Stimulated activated CD4-positive, alpha-beta T cell treated with anti-CD3 and anti-CD28 coated beads, Interleukin-1b, Interleukin-23, amount 100 ng/mL, for 48 hours (primary cell): ENCODE data around the gene EFCAB10.
A peak's percentile ranks its signal among the peaks of the same experiment; 100 is the strongest.

Experiments used
- DNase-seq: peaks from one replicate; pipeline ENCODE4 v3.0.0-alpha.2; 2020

Gene EFCAB10

DNA sequence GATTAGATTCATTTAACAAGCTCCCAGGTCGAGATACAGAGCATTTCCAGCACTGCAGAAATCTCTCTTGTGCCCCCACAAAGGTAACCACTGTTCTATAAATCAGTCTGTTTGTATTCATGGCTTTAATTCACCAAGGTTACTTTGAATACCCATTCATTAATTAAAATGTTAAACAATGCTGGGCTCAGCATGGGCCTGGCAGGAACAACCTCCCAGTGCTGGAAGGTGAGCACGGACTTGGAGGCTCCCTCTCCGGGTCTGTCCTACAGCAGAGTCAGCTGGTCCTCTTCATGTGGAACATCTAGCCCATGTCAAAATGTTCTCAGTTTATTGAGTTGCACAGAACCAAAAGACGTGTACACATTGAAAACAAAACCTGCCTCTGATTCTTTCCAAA is 15.6 kb upstream of the EFCAB10 start:
- no peak for DNase-seq

DNA sequence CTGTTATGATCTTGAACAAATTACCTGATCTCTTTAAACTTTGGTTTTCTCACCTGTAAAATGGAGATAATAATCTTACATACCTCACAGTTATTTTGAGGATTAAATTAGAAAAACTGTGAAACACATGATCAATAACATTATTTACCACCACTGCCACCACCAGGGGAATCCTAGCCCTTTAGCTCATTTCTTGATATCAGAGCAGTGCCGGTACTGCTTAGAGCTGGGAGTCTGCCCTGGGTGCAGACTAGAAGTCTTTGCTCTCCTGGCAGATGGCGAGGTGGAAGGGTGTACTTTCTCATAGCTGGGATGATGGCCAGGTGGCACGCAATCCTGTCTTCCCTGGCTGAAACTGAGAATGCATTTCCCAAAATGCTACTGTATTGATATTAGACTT is 12.7 kb upstream of the EFCAB10 start:
- no peak for DNase-seq

DNA sequence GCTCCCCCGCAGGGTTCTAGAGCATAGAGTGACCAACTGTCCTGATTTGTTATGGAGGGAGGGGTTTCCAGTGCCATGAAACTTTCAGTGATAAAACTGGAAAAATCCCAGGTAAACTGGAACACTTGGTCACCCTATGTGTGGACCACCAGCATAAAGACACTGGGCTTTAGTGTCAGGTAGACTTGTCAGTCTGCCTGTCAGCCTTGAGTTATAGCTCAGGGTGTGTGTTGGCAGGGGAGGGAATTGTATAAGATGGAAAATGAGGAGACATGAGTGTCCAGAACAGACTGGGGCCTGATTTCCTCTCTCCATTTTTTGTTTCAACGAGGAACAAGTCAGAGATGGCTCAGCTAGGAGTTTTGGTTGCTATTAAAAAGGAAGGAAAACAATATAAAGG is 10.2 kb upstream of the EFCAB10 start:
- no peak for DNase-seq

DNA sequence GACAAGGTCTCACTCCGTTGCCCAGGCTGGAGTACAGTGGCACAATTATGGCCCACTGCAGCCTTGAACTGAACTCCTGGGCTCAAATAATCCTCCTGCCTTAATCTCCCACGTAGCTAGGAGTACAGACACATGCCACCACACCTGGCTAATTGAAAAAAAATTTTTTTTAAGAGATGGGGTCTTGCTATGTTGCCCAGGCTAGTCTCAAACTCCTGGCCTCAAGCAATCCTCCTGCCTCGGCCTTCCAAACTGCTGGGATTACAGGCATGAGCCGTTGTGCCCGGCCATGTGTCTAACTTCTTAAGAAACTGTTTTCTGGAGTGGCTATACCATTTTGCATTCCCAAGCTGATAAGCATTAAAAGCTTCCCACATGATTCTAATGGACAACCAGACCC is 9.5 kb upstream of the EFCAB10 start:
- DNase-seq: no peak

DNA sequence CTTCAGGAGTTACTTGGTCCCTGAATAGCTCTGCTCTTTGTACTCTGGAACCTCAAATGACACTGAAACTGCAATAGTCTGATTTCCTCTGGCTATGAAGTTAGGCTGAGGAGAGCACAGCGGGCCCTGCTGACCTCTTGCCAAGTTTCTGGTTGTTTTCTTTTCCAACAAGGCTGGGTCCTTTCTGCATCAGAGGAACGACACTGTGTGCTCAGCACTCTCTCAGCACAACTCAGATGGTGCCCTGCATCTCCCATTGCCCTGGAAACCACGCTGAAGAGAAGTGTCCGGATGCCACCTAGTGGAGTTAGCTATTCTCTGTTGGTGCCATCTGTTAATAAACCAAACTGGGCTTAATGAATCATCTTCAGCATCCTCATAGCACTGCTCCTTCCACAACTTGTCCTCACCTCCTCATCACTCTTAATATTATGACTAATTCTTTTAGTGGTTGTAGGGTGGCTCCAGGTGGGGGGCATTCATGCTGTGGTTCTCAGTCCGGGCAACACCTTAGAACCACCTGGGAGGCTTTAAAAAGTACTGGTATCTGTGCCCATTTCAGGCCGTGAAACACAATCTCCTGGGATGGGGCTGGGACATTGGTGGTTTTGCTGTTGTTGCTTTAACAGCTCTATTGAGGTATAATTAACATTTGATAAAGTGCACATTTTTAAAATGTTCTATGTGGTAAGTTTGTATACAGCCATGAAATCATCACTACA is 8.2 kb upstream of the EFCAB10 start:
- DNase-seq: peak; percentile 60

DNA sequence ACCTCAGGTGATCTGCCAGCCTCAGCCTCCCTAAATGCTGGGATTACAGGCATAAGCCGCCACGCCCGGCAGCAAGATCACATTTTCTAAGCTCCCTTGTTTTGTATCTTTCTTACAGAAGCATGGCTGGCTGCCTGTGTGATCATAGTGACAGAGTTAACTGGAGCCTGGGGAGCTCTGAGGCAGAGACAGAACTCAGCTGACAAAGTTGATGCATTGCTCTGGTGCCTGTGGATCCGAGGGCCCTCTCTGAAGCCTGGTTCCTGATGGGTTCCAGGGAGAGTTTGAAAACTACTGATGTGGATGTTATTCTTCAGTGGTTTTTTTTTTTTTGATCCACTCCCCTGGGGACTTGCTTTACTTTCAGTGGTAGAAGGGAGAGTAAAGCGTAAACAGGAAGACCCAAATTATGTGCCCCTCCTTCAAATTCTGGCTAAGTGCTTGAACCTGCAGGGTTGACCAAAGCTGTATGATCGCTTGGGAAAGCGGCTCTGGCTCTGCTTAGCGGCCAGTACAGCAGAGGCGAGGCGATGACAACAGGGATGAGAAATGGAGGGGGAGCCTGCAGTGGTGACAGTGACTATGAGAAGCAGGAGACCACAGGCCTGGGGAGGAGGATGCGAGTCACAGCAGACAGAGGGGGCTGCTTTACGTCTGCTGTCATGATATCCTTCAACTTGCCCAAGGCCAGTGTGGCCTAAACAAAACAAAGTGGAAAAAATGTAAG is 6.8 kb upstream of the EFCAB10 start:
- no peak for DNase-seq

DNA sequence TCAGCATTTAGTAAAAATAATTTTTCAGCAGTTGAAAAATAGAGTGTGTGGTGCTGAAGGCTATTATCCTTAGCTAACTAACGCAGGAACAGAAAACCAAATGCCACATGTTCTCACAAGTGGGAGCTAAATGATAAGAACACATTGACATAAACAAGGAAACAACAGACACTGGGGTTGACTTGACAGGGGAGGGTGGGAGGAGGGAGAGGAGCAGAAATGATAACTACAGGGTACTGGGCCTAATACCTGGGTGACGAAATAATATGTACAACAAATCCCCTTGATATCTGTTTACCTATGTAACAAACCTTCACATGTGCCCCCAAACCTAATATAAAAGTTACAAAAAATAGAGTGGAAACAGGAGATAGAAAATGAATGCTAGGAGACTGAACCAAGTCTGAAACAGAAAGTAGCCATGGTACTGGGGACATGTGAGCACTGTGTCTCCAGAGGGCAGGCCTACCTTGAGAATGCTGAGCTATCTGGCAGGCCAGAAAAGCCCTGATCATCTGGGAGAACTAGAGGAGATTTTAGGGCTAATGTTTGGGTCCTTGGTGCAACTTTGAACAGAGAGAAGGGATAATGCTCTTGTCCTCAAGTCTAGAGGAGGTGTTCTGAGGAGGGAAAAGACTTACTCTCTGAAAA is 4.7 kb upstream of the EFCAB10 start:
- no peak for DNase-seq

DNA sequence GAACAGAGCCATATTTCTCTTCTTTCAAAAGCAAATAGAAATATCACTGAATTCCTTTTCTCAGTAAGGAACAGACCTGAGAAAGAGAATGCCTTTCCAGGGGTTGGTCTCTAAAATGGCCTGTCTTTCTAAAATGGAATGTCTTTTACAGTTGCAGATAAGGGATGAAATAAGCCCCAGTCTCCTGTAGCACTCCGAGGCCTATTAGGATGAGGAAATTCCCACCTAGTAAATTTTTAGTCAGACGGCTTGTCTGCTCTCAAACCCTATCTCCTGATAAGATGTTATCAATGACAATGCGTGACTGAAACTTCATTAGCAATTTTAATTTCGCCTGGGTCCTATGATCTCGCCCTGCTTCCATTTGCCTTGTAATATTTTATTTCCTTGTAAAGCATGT is 2.9 kb upstream of the EFCAB10 start:
- no peak for DNase-seq

DNA sequence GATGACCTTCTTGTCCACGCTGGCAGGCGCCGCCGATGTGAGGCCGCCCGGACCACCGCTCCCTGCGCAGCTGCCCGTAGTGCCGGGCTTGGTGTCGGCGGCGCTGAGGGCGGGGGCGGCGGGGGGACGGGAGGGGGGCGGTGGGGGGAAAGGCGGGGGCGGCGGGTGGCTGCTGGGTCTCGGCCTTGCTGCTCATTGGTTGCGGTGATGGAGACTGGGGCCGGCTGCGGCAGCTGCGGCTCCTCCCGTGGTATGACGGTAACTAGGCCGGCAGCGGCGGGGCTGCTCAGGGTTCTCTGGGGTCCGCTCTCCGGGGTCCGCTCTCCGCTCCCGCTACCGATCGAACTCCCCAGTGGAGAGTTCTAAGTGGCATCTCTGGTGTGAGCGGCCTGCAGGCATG is 1.8 kb upstream of the EFCAB10 start:
- no peak for DNase-seq

DNA sequence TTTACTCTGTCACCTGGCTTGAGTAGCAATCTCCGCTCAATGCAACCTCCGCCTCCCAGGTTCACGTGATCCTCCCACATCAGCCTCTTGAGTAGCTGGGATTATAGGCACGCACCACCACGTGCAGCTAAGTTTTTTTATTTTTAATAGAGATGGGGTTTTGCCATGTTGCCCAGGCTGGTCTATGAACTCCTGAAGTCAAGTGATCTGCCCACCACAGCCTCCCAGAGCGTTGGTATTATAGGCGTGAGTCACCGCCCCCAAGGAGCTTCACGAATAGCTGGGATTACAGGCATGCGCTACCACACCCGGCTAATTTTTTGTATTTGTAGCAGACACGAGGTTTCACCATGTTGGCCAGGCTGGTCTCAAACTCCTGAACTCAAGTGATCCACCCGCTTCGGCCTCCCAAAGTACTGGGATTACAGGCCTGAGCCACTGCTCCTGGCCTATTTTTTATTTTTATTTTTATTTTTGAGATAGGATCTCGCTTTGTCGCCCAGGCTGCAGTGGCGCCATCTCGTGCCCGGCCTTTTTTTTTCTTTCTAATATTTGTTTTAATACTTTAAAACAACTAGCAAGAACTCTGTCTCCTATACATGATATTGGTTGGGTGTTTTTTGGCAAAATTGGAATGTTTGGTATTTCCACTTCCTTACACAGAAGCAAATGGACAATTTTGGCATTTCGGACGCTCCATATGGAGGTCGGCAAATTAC is 1.1 kb downstream of the EFCAB10 start:
- no peak for DNase-seq

DNA sequence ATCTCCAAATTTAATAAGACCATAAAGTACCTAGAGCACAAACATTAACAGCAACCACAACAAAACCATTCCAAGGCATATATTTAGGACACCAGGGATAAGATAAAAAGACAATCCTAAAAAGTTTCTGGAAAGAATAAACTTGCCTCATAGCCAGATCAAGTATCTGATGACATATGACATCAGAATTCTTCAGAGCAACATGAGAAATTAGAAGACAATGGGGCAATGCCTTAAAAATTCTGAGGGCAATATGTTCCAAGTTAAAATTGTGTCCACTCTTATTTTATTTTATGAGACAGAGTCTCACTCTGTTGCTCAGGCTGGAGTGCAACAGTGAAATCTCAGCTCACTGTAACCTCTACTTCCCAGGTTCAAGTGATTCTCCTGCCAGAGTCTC is 2.8 kb downstream of the EFCAB10 start:
- no peak for DNase-seq

DNA sequence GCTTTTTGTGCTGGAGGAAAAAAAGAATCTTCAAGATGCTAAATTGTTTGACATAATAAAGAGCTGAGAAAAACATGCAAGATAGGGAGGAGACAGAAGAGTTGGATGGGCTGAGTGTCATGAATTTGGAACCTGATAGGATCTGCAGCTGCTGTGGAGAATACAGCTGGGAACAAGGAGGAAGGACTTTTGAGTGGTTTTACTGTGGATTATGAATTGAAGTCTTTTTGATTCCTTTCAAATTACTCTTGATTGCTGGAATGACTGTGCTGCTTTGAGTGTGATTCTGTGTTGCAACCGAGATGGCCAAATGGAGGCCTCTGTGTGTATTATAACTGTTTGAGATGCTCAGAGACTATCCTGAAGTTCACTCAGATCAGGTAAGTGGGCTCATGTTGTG is 4.0 kb downstream of the EFCAB10 start:
- DNase-seq: no peak

DNA sequence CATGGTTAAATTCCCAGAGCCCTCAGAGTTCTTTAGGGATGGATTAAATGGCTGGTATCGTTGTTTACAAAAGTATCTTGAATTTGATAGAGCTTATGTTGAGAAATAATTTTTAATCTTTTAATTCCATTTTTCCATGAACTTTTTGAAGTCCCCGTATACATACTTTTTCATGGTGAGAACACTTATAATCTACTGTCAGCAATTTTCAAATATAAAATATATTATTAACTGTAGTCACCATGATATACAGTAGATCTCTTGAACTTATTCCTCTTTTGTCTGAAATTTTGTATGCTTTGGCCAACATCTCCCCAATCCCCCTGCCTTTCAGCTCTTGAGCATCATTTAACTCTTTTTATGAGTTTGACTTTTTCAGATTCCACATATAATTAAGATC is 9.4 kb downstream of the EFCAB10 start:
- DNase-seq: no peak

DNA sequence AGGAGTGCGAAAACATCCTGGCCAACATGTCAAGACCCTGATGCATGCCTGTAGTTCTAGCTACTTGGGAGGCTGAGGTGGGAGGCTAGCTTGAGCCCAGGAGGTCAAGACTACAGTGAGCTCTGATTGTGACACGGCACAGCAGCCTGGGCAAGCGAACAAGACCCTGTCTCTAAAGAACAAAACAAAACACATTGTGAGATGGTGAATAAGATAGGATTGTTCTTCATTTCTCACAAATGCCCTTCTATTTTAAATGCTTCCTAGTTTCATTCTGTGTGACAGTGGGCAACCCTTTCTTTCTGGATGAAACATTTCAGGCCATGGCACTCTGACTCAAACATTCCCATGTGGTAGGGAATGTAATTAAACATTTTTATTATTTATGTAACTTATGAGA is 13.5 kb downstream of the EFCAB10 start:
- no peak for DNase-seq

DNA sequence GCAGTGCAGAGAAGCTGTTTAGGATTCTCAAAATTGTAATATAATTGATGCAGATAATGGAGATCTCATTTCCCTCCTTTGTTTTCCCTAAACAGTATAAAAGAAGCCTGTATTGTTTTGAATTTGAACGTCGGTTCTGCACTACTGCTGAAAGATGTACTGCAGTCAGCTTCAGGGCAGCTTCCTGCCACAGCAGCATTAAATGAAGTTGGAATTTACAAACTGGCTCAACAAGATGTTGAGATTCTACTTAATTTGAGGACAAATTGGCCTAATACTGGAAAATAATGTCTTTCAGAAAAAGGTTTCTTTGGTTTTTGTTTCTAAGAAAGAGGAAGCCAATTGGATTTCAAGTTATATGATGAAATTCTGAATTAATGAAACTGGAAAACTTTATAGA is 14.3 kb downstream of the EFCAB10 start:
- DNase-seq: no peak

DNA sequence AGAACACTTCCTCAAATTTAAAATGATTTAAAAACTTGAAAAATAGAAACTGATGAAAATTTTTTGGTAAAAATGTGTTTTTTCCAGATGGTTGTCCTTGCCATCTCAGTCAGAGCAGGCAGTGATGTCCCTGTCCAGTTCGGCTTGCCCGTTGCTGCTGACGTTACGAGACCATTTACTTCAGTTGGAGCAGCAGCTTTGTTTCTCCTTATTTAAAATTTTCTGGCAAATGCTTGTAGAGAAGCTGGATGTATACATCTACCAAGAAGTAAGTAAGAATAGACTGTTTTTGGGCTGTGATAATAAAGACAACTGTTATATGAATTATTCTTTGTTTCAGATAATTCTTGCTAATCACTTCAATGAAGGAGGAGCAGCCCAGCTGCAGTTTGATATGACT is 16.1 kb downstream of the EFCAB10 start:
- no peak for DNase-seq

DNA sequence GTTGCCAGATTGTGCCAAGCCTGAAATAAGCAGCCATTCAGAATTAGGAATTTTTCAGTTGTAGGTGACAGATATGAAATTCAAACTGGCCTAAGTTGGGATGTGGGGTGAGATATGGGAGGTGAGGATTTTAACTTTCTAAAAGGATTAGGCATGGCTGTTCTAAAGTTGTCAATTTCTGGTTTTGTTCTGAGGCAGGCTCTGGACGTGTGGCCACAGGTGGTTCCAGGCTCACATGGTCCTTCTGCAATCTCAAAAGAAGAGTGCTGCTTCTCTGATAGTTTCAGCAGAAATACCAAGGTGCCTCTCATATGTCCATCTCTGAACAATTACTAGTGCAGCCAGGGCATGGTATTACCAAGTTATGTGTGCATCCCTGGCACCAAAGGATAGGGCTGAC is 21.4 kb downstream of the EFCAB10 start:
- DNase-seq: no peak

DNA sequence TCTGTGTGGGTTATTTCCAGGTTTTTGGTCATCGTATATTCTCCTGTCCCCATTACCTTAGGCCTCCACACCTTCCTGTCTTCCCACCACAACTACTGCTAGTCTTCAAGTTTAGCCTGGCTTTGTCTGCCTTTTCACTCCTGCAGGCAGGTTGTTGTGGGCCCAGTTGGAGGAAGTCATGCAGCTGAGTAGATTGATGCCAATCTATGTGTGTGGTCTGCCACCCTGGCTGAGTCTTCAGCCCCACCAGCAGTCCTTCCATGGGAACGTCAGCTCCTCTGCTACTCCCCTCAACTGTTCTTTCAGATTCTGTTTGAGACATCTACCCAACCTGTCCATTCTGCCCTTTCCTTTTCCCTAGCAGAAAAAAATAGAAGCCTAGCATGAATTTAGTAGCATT is 43.0 kb downstream of the EFCAB10 start:
- DNase-seq: no peak

DNA sequence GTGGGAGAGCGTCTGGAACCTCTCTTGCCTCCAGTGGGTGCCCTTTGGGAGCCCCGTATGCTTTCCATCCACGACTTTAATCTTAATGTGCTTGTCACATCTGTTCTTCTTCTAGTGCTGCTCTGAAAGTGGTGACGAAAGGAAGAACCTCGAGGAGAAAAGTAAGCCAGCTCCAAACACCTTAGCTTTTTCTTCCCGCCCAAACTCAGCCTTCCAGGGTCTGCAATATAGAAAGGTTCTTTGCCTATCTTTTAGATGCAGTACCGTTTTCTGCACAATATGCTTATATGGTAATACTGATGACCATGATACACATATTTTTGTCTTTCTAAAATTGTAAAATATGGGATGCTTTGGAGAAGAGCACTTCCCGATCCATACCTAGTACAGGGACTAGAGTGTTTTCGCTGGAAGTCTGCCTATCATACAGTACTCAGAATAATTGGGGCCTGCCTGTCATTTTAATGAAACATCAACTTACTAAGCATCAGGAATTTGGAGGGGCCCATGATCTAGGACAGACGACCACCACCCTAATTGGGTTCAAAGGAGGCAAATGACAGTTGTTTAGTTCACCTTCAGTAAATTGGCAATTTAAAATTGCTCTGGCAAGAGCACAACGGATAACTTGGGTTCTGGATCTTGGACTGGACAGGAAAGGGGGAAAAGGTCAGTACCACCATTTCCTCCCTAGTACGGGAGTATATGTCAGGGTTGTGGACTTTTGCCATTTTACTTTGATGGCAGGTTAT is 48.4 kb downstream of the EFCAB10 start:
- DNase-seq: no peak

DNA sequence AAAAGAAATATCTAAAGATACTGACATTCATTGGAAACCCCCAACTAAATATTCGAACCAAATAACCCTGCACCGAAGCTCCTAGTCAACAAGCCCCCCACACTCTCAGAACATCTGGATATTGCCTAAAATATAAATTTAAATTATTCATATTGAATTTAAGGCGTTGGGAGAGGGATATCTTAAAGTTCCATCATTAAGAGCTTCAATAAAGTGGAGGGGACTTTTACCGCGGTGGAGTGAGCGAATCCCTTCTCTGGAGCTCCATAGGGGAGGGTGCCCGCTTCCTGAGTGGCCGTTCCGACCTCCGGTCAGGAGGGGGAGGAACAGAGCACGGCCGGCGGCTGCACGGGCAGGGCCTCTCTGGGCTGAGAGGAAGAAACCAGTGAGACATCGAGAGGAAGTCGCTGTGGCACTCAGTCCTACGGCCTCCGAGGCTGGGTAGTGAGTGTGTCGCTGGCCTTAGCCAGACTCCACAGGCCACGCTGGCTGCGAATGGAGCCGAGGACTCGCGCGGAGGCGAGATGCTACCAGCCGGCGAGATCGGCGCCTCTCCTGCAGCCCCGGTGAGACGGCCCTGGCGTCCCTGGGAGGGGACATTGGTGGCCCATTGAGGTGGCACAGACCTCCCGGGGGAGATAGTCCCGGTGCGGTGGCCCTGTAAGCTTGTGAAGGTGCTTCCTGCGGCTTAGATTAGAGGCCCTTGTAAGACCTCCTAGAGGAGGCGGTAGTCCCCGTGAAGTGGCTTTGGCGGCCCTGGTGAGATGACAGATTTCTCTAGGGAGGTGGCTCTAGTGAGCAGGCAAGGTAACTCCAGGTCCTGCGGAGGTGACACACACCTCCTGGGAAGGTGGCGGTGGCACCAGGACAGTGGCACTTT is 49.3 kb downstream of the EFCAB10 start, which contains the start of gene RINT1:
Gene RINT1, plus strand, starts transcription at position 410 of the 880 bp plus-strand sequence. Its CDS starts 115 bp downstream, at position 525.
- peak; percentile 91 for DNase-seq

DNA sequence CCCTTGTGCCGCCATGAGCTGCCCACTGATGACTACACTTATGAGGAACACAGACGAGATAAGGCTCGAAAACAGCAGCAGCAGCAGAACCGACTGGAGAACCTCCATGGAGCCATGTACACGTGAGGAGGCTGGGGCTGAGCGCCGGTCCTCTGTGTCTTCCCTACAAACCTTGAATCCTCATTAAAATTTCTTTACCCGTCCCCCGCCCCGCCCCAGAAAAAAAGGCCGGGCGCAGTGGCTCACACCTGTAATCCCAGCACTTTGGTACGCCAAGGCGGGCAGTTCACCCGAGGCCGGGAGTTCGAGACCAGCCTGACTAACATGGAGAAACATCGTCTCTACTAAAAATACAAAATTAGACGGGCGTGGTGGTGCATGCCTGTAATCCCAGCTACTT is 50.7 kb downstream of the EFCAB10 start:
- no peak for DNase-seq

DNA sequence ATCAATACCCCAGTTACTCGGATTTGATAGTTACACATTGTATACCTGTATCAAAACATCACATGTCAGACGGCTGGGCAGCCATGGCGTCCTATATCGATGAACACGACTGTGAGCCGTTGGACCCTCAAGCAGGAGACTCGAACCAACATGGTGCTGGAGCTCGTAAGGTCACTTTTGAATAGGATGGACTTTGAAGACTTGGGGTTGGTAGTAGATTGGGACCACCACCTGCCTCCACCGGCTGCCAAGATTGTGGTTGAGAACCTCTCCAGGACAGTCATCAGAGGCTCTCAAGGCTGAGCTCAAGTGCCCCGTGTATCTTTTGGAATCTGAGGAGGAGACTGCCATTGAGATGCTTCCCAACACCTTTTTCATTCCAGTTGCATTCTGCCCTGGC is 51.2 kb downstream of the EFCAB10 start:
- DNase-seq: no peak
